Ectodermal cell (in vitro differentiated cells): Measurements from ENCODE around the gene LBH.

Experiments
- H3K27ac ChIP-seq: 2 replicates; pipeline ENCODE4 v1.7.0; 2013; ENCODE audit warnings: mild to moderate bottlenecking, low read depth, low read length; ENCODE audit not compliant: insufficient read depth, poor library complexity, severe bottlenecking
- H3K27me3 ChIP-seq: 2 replicates; pipeline ENCODE4 v1.7.0; 2013; ENCODE audit warnings: mild to moderate bottlenecking, low read length; ENCODE audit not compliant: insufficient read depth, control insufficient read depth, poor library complexity, severe bottlenecking
- H3K36me3 ChIP-seq: one replicate; pipeline ENCODE4 v1.7.0; 2013; ENCODE audit warnings: low read length; ENCODE audit not compliant: control insufficient read depth, insufficient read depth
- H3K4me1 ChIP-seq: one replicate; pipeline ENCODE4 v1.7.0; 2013; ENCODE audit warnings: low read length; ENCODE audit not compliant: control insufficient read depth, insufficient read depth
- H3K4me3 ChIP-seq: 2 replicates; pipeline ENCODE4 v1.7.0; 2013; ENCODE audit warnings: low read depth, low read length, control low read depth; ENCODE audit not compliant: insufficient read depth
- H3K9me3 ChIP-seq: 2 replicates; pipeline ENCODE4 v1.7.0; 2013; ENCODE audit warnings: mild to moderate bottlenecking, low read length, moderate library complexity; ENCODE audit not compliant: control insufficient read depth
- WGBS, 2 experiments: methylation state at CpG; one replicate each; pipeline ENCODE4 v1.1.7; 2013; ENCODE audit warnings: missing lambda C conversion rate in 2 of 2; 5-methylcytosine and 5-hydroxymethylcytosine counted together

The LBH gene

DNA sequence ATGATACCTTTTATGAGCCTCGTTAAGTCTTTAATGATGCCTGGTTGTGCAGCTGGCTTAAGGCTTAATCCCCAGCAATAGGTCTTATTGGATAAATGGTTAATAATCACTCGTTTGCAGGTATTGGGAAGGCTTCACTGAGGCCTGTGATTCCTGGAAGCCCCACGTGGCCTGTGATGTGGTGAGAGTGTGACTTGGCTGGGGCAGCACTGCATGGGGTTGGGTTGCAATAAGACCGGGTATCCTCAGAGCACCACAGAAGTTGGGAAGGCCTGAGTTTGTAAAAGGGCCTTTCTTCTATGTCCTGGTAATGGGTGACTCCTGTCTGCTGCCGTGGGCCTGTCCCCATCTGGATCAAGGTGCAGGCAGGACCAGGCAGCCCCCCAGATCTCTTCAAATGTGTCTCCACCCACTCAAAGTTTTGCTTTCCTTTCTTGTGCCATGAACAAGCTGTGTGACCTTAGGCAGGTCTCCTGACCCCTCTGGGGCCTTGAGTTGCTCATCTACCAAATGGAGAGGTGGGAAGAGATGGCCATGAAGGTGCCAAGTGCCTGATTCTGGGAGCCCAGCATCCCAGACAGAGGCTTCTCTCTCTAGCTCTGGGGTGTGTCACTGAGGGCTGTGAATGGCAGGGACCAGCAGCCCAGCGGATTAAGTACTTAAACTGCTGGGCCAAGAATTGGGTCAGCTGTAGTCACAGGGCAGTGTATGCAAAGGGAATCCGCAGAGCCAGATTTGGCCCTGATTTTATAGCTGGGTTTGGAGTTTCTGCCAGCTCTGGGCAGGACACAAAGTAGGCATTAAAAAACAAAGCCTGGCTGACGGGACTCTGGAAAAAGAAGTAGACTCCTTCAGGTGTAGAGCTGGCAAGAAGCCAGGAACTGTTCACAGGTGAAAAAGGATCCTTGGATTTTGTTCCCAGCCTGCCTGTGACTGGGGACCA lies 24.4 kb downstream of the LBH start:
- no peak overlapping the region for H3K27ac ChIP-seq
- H3K27me3 ChIP-seq, result no peaks in the 10 kb centered on the region
- H3K4me3 ChIP-seq, result no peak overlapping the region
- H3K4me1 ChIP-seq, result no peaks in the 10 kb centered on the region
- 88 to 90% methylated on average over 8 of the region's 8 CpGs for WGBS, 2 experiments
- H3K36me3 ChIP-seq, result no peaks in the 10 kb centered on the region
- H3K9me3 ChIP-seq, result no peaks in the 10 kb centered on the region

DNA sequence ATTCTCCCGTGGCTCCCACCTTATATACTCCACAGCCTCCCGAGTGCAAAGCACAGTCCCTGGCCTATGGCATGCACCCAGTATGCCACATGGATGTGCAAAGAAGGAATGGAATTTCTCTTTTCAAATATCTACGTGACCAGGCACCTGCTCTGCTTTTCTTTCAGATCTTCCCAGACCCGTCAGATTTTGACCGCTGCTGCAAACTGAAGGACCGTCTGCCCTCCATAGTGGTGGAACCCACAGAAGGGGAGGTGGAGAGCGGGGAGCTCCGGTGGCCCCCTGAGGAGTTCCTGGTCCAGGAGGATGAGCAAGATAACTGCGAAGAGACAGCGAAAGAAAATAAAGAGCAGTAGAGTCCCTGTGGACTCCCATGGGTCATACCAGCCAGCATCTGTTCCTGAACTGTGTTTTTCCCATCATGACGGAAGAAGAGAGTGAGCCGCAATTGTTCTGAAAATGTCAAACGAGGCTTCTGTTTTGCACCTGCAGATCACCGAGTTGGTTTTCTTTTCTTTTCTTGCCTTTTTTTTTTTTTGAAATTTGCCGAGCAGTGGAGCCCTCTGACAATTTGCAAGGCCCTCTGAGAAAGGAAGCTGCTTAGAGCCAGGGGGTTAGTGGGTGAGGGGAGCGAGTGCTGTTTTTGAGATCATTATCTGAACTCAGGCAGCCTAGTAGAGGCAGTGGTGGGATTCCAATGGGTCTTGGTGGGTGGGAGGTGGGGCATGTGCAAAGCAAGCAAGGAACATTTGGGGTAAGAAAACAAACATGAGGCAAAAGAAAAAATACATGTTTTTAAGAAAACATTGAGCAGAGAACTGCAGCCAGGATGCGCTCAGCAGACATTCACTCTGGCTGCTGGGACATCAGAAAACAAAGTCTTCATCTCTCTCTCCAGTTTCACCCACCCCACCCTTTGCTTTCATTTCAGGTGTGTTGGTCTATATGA lies 26.2 kb downstream of the LBH start:
- 90 to 96% methylated on average over 17 of the region's 17 CpGs for WGBS, 2 experiments
- H3K9me3 ChIP-seq, result no peaks in the 10 kb centered on the region
- H3K27ac ChIP-seq, result no peak overlapping the region
- no peaks in the 10 kb centered on the region for H3K4me1 ChIP-seq
- no peak overlapping the region for H3K4me3 ChIP-seq
- no peaks in the 10 kb centered on the region for H3K27me3 ChIP-seq
- H3K36me3 ChIP-seq, result no peaks in the 10 kb centered on the region

GRCh38 chr2:30259071-30259470 lies 27.7 kb downstream of the LBH start:
- Histone ChIP-seq H3K4me1 (no peaks in the 10 kb centered on the region), H3K9me3 (no peaks in the 10 kb centered on the region), H3K27ac (no peak overlapping the region), H3K36me3 (no peaks in the 10 kb centered on the region), H3K4me3 (no peak overlapping the region), H3K27me3 (no peaks in the 10 kb centered on the region)
- 94 to 96% methylated on average over 16 of the region's 16 CpGs for WGBS, 2 experiments

DNA sequence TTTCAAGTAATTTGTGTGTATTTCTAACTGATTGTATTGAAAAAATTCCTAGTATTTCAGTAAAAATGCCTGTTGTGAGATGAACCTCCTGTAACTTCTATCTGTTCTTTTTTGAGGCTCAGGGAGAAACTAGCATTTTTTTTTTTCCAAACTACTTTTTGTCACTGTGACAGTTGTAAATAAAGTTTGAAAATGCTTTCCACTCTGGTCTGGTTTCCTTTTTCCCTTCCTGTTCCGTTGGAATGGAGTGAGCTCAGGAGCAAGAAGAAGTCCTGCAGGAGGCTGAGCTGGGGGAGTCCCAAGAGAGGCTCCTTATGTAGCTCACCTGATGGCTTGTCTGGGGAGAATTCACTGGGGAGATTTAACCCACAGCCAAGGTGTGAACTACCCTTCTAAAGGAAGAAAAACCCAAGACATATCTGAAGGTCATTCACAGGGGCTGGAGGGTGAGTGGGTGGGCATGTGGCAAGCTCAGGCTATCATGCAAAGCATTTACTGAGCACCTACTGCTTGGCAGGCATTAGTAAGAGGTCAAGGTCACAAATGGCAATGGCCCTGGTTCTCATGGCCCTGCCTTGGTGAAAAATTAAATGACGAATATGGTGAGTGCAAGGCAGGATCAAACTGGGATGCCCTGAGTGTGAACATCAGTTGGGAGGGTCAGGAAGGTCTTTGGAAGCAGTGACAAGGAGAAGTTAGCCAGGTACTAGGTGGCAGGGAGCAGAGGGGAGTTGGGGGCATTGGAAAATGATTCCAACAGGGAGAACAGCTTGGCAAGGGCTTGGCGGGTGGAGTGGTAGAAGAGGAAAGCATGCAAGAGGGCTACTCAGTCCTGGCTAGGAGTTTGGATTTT lies 28.7 kb downstream of the LBH start:
- H3K36me3 ChIP-seq, result no peaks in the 10 kb centered on the region
- no peaks in the 10 kb centered on the region for H3K27me3 ChIP-seq
- H3K9me3 ChIP-seq, result no peaks in the 10 kb centered on the region
- no peak overlapping the region for H3K27ac ChIP-seq
- no peaks in the 10 kb centered on the region for H3K4me1 ChIP-seq
- no peak overlapping the region for H3K4me3 ChIP-seq
- WGBS, 2 experiments, result 81 to 96% methylated on average over 2 to 3 of the region's 3 CpGs

- WGBS, 2 experiments, result 88 to 91% methylated on average over 2 of the region's 2 CpGs
- H3K9me3 ChIP-seq, result no peaks in the 10 kb centered on the region
- H3K27ac ChIP-seq, result no peak overlapping the region
- H3K4me3 ChIP-seq, result no peak overlapping the region
- H3K36me3 ChIP-seq, result no peaks in the 10 kb centered on the region
- no peaks in the 10 kb centered on the region for H3K4me1 ChIP-seq
- H3K27me3 ChIP-seq, result no peaks in the 10 kb centered on the region
These were observed 29.6 kb downstream of the LBH start for GRCh38 chr2:30260941-30261340.

- no peak overlapping the region for H3K27ac ChIP-seq
- no peaks in the 10 kb centered on the region for H3K27me3 ChIP-seq
- no peaks in the 10 kb centered on the region for H3K9me3 ChIP-seq
These were observed 30.4 kb downstream of the LBH start for GRCh38 chr2:30261695-30262211.

GRCh38 chr2:30262716-30263309 lies 31.5 kb downstream of the LBH start:
- H3K9me3 ChIP-seq, result no peaks in the 10 kb centered on the region
- H3K4me3 ChIP-seq, result no peak overlapping the region
- no peaks in the 10 kb centered on the region for H3K27me3 ChIP-seq
- no peaks in the 10 kb centered on the region for H3K4me1 ChIP-seq
- H3K27ac ChIP-seq, result no peak overlapping the region
- no peaks in the 10 kb centered on the region for H3K36me3 ChIP-seq
- WGBS, 2 experiments, result 89 to 95% methylated on average over 5 of the region's 5 CpGs

More at GRCh38 chr2:30261695-30262211, 30.4 kb downstream of the LBH start:
- H3K4me3 ChIP-seq, result no peak overlapping the region
- no peaks in the 10 kb centered on the region for H3K4me1 ChIP-seq
- no peaks in the 10 kb centered on the region for H3K36me3 ChIP-seq

GRCh38 chr2:30264274-30264673 lies 32.9 kb downstream of the LBH start:
- Histone ChIP-seq H3K4me3 (no peak overlapping the region), H3K9me3 (no peaks in the 10 kb centered on the region), H3K4me1 (no peaks in the 10 kb centered on the region), H3K27me3 (no peaks in the 10 kb centered on the region), H3K36me3 (no peaks in the 10 kb centered on the region), H3K27ac (no peak overlapping the region)
- WGBS, 2 experiments, result 89 to 97% methylated on average over 3 of the region's 3 CpGs
